HEK293T (cell line): ENCODE data around the gene MED10.

ENCODE experiments used
- BHLHE40 ChIP-seq: fragments of 450-650 bp; IDR thresholded peaks from 2 replicates; pipeline ENCODE4 v1.6.1; 2016; ENCODE audit warnings: mild to moderate bottlenecking, moderate library complexity, borderline replicate concordance
- ELF4 ChIP-seq: fragments of 450-650 bp; IDR thresholded peaks from 2 replicates; pipeline ENCODE4 v1.6.1; 2017; ENCODE audit warnings: antibody characterized with exemption
- SUZ12 ChIP-seq: fragments of 450-650 bp; IDR thresholded peaks from 2 replicates; pipeline ENCODE4 v1.6.1; 2016; ENCODE audit warnings: mild to moderate bottlenecking

DNA sequence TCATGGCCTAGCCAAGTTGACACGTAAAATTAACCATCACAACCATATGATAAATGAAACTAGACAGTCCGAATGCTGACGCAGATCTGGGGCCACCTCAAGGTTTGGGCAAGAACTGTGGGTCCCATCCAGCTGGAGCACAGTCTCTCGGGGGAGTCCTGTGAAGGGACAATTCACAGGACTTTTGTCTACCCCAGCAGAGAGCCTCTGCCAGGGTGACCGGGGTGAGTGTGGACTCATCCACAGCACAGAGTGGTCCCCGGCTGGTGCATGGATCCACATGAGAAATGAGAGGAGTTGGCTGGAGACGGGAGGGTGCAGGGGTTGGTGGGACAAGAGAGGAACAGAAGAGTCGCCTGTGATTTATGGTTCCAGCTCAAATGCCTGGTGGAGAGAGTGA is 17.7 kb upstream of the MED10 start:
- TF ChIP-seq SUZ12 (no peak), BHLHE40 (no peak), ELF4 (no peak)
